Measurements from ENCODE around the gene UBE2E2.
A peak's percentile ranks its signal among the peaks of the same experiment; 100 is the strongest.

UBE2E2 gene

DNA sequence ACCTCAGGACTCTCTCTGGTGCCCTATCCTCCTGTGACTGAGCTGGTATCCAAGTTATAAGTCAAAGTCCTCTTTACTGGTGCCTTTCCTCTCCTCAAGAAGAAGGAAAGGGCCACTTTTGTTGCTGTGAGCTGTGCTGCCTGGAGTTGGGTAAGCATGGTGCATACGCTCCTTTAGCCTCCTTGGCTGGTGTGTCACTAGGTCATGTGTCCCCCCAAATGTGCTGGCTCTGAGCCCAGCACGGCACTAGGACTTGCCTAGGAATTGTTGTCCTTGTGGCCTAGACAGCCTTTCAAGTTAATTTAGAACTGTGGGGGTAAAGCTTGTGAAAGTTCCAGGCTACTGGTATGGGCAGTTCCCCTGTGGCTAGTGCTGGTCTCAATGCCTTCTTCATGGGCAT, 113.8 kb downstream of the UBE2E2 start:
- no peak for DNase-seq (ENCODE audit: low read depth)
- no peak overlapping the region for H3K4me3 ChIP-seq (ENCODE audit: low read length)
- TF ChIP-seq, protein P1, sequence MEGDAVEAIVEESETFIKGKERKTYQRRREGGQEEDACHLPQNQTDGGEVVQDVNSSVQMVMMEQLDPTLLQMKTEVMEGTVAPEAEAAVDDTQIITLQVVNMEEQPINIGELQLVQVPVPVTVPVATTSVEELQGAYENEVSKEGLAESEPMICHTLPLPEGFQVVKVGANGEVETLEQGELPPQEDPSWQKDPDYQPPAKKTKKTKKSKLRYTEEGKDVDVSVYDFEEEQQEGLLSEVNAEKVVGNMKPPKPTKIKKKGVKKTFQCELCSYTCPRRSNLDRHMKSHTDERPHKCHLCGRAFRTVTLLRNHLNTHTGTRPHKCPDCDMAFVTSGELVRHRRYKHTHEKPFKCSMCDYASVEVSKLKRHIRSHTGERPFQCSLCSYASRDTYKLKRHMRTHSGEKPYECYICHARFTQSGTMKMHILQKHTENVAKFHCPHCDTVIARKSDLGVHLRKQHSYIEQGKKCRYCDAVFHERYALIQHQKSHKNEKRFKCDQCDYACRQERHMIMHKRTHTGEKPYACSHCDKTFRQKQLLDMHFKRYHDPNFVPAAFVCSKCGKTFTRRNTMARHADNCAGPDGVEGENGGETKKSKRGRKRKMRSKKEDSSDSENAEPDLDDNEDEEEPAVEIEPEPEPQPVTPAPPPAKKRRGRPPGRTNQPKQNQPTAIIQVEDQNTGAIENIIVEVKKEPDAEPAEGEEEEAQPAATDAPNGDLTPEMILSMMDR (conservative IDR thresholded peaks at IDR 0.05; ENCODE audit: low read depth, low read length) = no peak

GRCh38 chr3:23319366-23320312, 116.5 kb downstream of the UBE2E2 start:
- no peak overlapping the region for H3K4me3 ChIP-seq (ENCODE audit: low read length)
- TF ChIP-seq, protein P1 (conservative IDR thresholded peaks at IDR 0.05; ENCODE audit: low read depth, low read length) = no peak
- DNase-seq (ENCODE audit: low read depth) = no peak

- DNase-seq (ENCODE audit: low read depth) = no peak
These were observed 117.8 kb downstream of the UBE2E2 start for GRCh38 chr3:23320586-23321570.

DNA sequence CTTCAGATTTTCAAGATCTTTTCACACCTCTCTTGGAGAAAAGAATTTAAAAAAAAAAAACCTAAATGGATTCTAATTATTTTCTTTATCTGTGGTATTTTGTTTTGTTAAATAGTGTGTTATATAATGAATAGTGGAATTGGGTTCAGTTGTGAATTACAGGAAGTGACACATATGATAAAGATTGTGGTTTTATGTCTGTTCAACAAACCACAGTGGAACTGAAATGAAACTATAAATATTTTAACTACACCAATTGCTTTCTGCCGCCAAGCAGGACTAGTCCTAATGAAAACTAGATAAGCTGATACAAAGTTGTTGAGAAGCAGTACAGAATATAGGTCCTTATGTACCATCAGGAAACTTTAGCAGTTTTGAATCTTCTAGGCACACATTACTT, 121.6 kb downstream of the UBE2E2 start:
- TF ChIP-seq, protein P1 (conservative IDR thresholded peaks at IDR 0.05; ENCODE audit: low read depth, low read length) = no peak
- H3K4me3 ChIP-seq (ENCODE audit: low read length) = no peak overlapping the region
- DNase-seq (ENCODE audit: low read depth) = peak; percentile 24

More at GRCh38 chr3:23320586-23321570, 117.8 kb downstream of the UBE2E2 start:
- TF ChIP-seq, protein P1 (conservative IDR thresholded peaks at IDR 0.05; ENCODE audit: low read depth, low read length) = no peak
- H3K4me3 ChIP-seq (ENCODE audit: low read length) = no peak overlapping the region

GRCh38 chr3:23325466-23326065, 122.4 kb downstream of the UBE2E2 start:
- no peak for DNase-seq (ENCODE audit: low read depth)
- TF ChIP-seq, protein P1 (conservative IDR thresholded peaks at IDR 0.05; ENCODE audit: low read depth, low read length) = no peak
- H3K4me3 ChIP-seq (ENCODE audit: low read length) = no peak overlapping the region

- no peak overlapping the region for H3K4me3 ChIP-seq (ENCODE audit: low read length)
- no peak for DNase-seq (ENCODE audit: low read depth)
- TF ChIP-seq, protein P1 (conservative IDR thresholded peaks at IDR 0.05; ENCODE audit: low read depth, low read length) = no peak
These were observed 126.5 kb downstream of the UBE2E2 start for GRCh38 chr3:23329471-23330105.

All from retinal pigment epithelial cell (primary cell).